IPS-18a (cell line): ENCODE data around the gene COL17A1.
A peak's percentile ranks its signal among the peaks of the same experiment; 100 is the strongest.

Experiments
- H3K27ac ChIP-seq: one replicate; pipeline ENCODE4 v1.5.1; 2013; ENCODE audit warnings: low read length
- H3K27me3 ChIP-seq: one replicate; pipeline ENCODE4 v1.6.1; 2013; ENCODE audit warnings: mild to moderate bottlenecking, low read length; ENCODE audit not compliant: control insufficient read depth, insufficient read depth
- H3K36me3 ChIP-seq: one replicate; pipeline ENCODE4 v1.6.1; 2013; ENCODE audit warnings: low read depth, low read length; ENCODE audit not compliant: control insufficient read depth
- H3K4me1 ChIP-seq: one replicate; pipeline ENCODE4 v1.6.1; 2013; ENCODE audit warnings: low read depth, low read length; ENCODE audit not compliant: control insufficient read depth
- H3K4me3 ChIP-seq: one replicate; pipeline ENCODE4 v1.5.1; 2013; ENCODE audit warnings: low read length
- H3K9ac ChIP-seq: one replicate; pipeline ENCODE4 v1.6.1; 2013; ENCODE audit warnings: mild to moderate bottlenecking, low read length, moderate library complexity
- H3K9me3 ChIP-seq: one replicate; pipeline ENCODE4 v1.6.1; 2013; ENCODE audit warnings: low read depth, low read length; ENCODE audit not compliant: control insufficient read depth

Gene COL17A1

DNA sequence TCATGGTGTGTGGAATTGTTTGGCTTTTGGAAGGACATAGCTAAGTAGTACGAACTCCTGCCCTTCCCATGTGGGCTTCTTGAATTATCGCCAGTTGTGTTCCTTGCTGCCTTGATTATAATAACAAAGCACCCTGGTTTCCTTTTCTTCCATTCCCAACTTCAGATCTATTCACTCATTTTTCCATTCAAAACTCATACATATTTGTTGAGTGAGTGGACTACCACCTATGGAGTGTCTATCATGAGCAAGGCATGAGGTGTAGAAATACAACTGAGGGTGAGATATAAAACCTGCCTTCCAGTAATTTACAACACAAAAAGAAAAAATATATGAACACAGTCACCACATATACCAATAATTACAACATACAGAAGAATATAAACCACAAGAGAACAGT, 4.9 kb upstream of the COL17A1 start:
- Histone ChIP-seq H3K27ac (no peak overlapping the region), H3K36me3 (no peaks in the 10 kb centered on the region), H3K4me1 (peaks cover 8% of the 10 kb centered on the region), H3K9ac (no peak overlapping the region), H3K4me3 (no peak overlapping the region), H3K9me3 (no peaks in the 10 kb centered on the region), H3K27me3 (no peaks in the 10 kb centered on the region)

GRCh38 chr10:104089621-104090020, 3.9 kb upstream of the COL17A1 start:
- H3K9me3 ChIP-seq, result no peaks in the 10 kb centered on the region
- no peaks in the 10 kb centered on the region for H3K27me3 ChIP-seq
- H3K36me3 ChIP-seq, result no peaks in the 10 kb centered on the region
- H3K4me3 ChIP-seq, result no peak overlapping the region
- H3K4me1 ChIP-seq, result peaks cover 8% of the 10 kb centered on the region
- no peak overlapping the region for H3K9ac ChIP-seq
- H3K27ac ChIP-seq, result no peak overlapping the region

DNA sequence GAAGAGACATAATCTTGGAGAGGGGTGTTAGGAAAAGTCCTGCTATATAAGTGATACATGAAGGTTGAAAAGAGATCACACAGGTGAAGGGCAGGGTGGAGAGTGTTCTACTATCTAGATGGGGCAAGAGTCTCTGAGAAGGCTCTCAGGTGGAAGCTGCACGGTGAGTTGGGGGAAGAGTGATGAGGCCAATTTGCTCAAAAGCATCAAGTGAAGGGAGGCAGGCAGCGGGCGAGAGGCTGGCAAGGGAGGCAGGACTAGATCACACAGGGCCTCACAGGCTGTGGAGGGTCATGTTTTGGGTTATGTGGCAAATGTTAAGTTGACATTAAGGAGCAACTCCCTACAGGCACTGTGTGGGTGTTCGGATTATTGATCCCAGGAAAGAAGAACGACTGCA, 2.6 kb upstream of the COL17A1 start:
- Histone ChIP-seq H3K9ac (no peak overlapping the region), H3K4me3 (no peak overlapping the region), H3K27me3 (no peaks in the 10 kb centered on the region), H3K36me3 (no peaks in the 10 kb centered on the region), H3K4me1 (peaks cover 8% of the 10 kb centered on the region), H3K9me3 (no peaks in the 10 kb centered on the region), H3K27ac (no peak overlapping the region)

- no peak overlapping the region for H3K9ac ChIP-seq
- no peak overlapping the region for H3K4me3 ChIP-seq
- no peaks in the 10 kb centered on the region for H3K9me3 ChIP-seq
- no peaks in the 10 kb centered on the region for H3K27me3 ChIP-seq
- H3K36me3 ChIP-seq, result no peaks in the 10 kb centered on the region
- H3K4me1 ChIP-seq, result peaks cover 7% of the 10 kb centered on the region
- H3K27ac ChIP-seq, result no peak overlapping the region
Observed at GRCh38 chr10:104084482-104085142, 1.1 kb downstream of the COL17A1 start.

DNA sequence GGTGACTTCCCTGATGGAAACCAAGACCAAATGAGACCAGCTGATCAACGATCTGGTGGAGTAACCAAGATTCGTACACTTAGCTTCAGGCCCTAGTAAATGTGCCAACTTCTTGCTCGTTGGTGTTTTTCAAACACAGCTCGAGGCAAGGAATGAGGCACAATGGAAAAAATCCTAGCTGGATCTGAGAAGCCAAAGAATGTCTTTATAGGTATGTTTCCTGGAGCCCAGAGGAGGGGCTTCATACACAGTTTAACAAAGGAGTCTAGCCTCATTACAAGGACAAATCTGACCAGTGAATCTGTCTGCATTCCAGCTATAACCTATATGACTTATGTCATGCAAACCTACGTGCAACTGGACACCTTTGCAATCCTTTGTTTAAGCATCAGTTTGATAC, 3.7 kb downstream of the COL17A1 start:
- H3K4me3 ChIP-seq, result no peak overlapping the region
- H3K9me3 ChIP-seq, result no peaks in the 10 kb centered on the region
- H3K27me3 ChIP-seq, result no peaks in the 10 kb centered on the region
- H3K36me3 ChIP-seq, result no peaks in the 10 kb centered on the region
- peaks cover 18% of the 10 kb centered on the region for H3K4me1 ChIP-seq
- no peak overlapping the region for H3K27ac ChIP-seq
- H3K9ac ChIP-seq, result no peak overlapping the region

DNA sequence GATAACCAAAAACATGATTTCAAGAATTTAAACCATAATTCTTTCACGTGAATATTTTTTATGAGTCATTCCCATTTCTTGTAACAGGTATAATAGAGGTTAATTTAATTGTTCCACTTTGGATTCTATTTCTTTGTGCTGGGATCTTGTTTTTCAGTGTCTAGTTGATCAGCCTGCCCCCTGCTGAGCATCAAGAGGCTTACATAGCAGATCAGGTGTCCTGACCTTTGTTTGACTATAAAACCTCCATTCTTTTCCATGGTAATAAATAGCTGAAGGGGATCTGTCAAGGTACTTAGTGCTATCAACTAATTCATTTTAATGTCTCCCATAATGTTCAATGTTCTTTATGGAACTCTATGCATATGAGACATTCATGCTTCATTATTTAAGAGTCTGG, 4.9 kb downstream of the COL17A1 start:
- no peaks in the 10 kb centered on the region for H3K9me3 ChIP-seq
- H3K4me1 ChIP-seq, result peaks cover 30% of the 10 kb centered on the region
- H3K27me3 ChIP-seq, result no peaks in the 10 kb centered on the region
- H3K9ac ChIP-seq, result no peak overlapping the region
- H3K27ac ChIP-seq, result no peak overlapping the region
- H3K4me3 ChIP-seq, result no peak overlapping the region
- no peaks in the 10 kb centered on the region for H3K36me3 ChIP-seq

DNA sequence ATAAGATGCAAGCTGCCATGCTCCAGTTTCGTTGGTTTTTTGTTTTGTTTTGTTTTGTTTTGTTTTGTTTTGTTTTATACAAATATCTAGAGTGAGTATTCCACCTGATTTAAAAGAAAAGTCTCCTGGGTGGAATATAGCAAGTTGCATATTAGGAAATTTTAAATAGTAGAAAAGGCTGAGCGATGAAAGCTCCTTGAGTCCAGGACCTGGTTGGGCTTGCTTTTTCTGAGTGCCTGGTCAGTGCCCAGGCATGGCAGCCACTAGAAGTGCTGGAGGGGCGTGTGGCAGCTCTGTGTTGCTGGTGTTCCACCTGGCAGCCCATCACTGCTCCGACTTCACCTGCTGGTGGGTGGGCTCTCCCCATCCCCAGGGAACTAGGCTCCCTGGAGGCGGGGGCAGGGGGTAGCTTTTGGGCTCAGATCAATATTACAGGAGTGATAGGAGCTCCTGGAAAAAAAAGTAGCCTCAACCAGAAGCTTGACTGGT, 8.0 kb downstream of the COL17A1 start:
- no peak overlapping the region for H3K4me3 ChIP-seq
- peaks cover 30% of the 10 kb centered on the region for H3K4me1 ChIP-seq
- H3K27ac ChIP-seq, result no peak overlapping the region
- H3K9me3 ChIP-seq, result no peaks in the 10 kb centered on the region
- H3K9ac ChIP-seq, result no peak overlapping the region
- H3K36me3 ChIP-seq, result no peaks in the 10 kb centered on the region
- H3K27me3 ChIP-seq, result no peaks in the 10 kb centered on the region

DNA sequence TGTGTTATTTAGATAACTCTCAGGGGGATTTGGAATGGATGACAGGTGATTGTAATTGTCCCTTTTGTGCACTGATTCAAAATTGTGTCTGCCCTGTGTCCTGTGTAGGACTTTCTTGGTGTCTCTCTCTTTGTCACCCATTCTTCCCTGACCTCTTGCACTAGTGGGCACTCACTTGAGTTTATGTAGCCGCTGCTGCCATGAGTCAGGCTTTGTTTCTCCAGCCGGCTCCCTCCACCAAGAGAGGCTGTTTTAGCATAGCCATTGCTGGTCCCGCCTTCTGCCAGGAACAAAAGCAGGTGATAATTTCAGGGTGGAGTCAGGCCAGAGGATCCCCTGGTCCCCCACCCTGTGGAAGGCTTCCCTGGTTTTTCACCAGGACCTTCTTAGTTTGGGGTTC, 8.4 kb downstream of the COL17A1 start:
- H3K27ac ChIP-seq, result no peak overlapping the region
- H3K9ac ChIP-seq, result no peak overlapping the region
- peaks cover 30% of the 10 kb centered on the region for H3K4me1 ChIP-seq
- H3K36me3 ChIP-seq, result no peaks in the 10 kb centered on the region
- H3K27me3 ChIP-seq, result no peaks in the 10 kb centered on the region
- no peak overlapping the region for H3K4me3 ChIP-seq
- H3K9me3 ChIP-seq, result no peaks in the 10 kb centered on the region

GRCh38 chr10:104076743-104077160, 8.9 kb downstream of the COL17A1 start:
- Histone ChIP-seq H3K9ac (no peak overlapping the region), H3K27ac (peak overlapping the region; percentile 2)

GRCh38 chr10:104074505-104074904, 11.2 kb downstream of the COL17A1 start:
- Histone ChIP-seq H3K4me3 (no peak overlapping the region), H3K36me3 (no peaks in the 10 kb centered on the region), H3K9ac (no peak overlapping the region), H3K27ac (no peak overlapping the region), H3K4me1 (peaks cover 24% of the 10 kb centered on the region), H3K9me3 (no peaks in the 10 kb centered on the region), H3K27me3 (no peaks in the 10 kb centered on the region)

More at GRCh38 chr10:104076743-104077160, 8.9 kb downstream of the COL17A1 start:
- H3K27me3 ChIP-seq, result no peaks in the 10 kb centered on the region
- H3K9me3 ChIP-seq, result no peaks in the 10 kb centered on the region
- no peak overlapping the region for H3K4me3 ChIP-seq
- H3K36me3 ChIP-seq, result no peaks in the 10 kb centered on the region
- H3K4me1 ChIP-seq, result peaks cover 30% of the 10 kb centered on the region

GRCh38 chr10:104072786-104073185, 12.9 kb downstream of the COL17A1 start:
- no peaks in the 10 kb centered on the region for H3K9me3 ChIP-seq
- H3K4me1 ChIP-seq, result peaks cover 37% of the 10 kb centered on the region
- no peak overlapping the region for H3K4me3 ChIP-seq
- H3K9ac ChIP-seq, result no peak overlapping the region
- H3K36me3 ChIP-seq, result no peaks in the 10 kb centered on the region
- H3K27me3 ChIP-seq, result no peaks in the 10 kb centered on the region
- no peak overlapping the region for H3K27ac ChIP-seq

DNA sequence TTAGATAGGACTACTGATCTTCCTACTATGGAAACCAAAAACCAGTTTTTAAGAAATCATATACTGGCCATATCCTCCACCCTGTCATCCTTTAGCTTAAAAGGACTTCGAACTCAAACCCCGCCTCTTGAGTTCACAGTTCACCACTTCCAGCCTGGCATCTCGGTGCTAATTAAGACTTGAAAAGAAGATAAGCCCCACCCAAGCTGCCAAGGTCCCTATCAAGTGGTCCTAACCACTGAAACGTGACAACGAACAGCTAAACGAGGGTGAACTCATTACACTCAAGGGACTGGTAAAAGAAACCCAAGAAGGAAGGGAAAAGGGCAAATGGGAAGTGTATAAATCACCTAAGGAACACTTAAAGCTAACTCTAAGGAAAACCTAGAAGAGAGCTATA, 16.1 kb downstream of the COL17A1 start:
- Histone ChIP-seq H3K4me3 (no peak overlapping the region), H3K9me3 (no peaks in the 10 kb centered on the region), H3K27ac (no peak overlapping the region)

More for the DNA sequence above, 16.1 kb downstream of the COL17A1 start:
- no peaks in the 10 kb centered on the region for H3K36me3 ChIP-seq
- H3K4me1 ChIP-seq, result peaks cover 36% of the 10 kb centered on the region
- no peak overlapping the region for H3K9ac ChIP-seq
- no peaks in the 10 kb centered on the region for H3K27me3 ChIP-seq
